Muscle of leg (tissue), 11 donors: ENCODE results near the gene CCDC9. TPM values are rescaled to one million over a fixed set of nuclear protein-coding genes. Genes with fewer than 3 reads are reported as not detected.
"Not testable (repeated sequence)": the region's sequence is repeated elsewhere in the genome, so short reads cannot be mapped to it uniquely, and the experiment has no call there.

Experiments used
- DNase-seq: peaks from one replicate; pipeline ENCODE4 v3.0.0; 2013
- H3K27ac ChIP-seq: one replicate; pipeline ENCODE4 v1.5.1; 2013; ENCODE audit warnings: mild to moderate bottlenecking, low read length, control low read depth
- H3K27me3 ChIP-seq: one replicate; pipeline ENCODE4 v1.6.1; 2013; ENCODE audit warnings: low read length; ENCODE audit not compliant: control insufficient read depth, insufficient read depth
- H3K36me3 ChIP-seq: one replicate; pipeline ENCODE4 v1.6.1; 2013; ENCODE audit warnings: low read length; ENCODE audit not compliant: control insufficient read depth, insufficient read depth
- H3K4me1 ChIP-seq: one replicate; pipeline ENCODE4 v1.6.1; 2013; ENCODE audit warnings: low read length; ENCODE audit not compliant: control insufficient read depth, insufficient read depth
- H3K4me3 ChIP-seq: one replicate; pipeline ENCODE4 v1.5.1; 2013; ENCODE audit warnings: low read length, control low read depth
- H3K9me3 ChIP-seq: replicated peaks from 2 replicates; pipeline ENCODE4 v1.6.1; 2013; ENCODE audit warnings: low read depth, low read length; ENCODE audit not compliant: control insufficient read depth
- WGBS: methylation state at CpG from one replicate; pipeline ENCODE4 v1.1.5; 2013; ENCODE audit warnings: missing lambda C conversion rate; ENCODE audit not compliant: insufficient coverage; 5-methylcytosine and 5-hydroxymethylcytosine counted together
- polyA plus RNA-seq, 8 donors: library from polyadenylated mRNA; unstranded; fragments of 120-200 nt; gene quantifications; one replicate each; pipeline versions ENCODE4 v1.2.1 to v1.2.3, GENCODE V29; 2013; ENCODE audit warnings: inconsistent platforms in 1 of 8, low replicate concordance in 1 of 8; ENCODE audit not compliant: insufficient read length in 8 of 8, insufficient read depth in 1 of 8
- total RNA-seq: library from RNA; stranded (reverse); fragments of 120-200 nt; gene quantifications from one replicate; pipeline ENCODE4 v1.2.4, GENCODE V29; 2013

CCDC9 gene
- total and polyA plus RNA-seq, 9 donors = 7.1 to 28.2 (median 22.0) TPM

- DNase-seq = peak; percentile 85
- H3K9me3 ChIP-seq = no peaks in the 10 kb centered on the region
- H3K27me3 ChIP-seq = peaks cover 12% of the 10 kb centered on the region
- no peaks in the 10 kb centered on the region for H3K36me3 ChIP-seq
- 57% methylated on average over 7 of the region's 25 CpGs for WGBS
- no peak overlapping the region for H3K27ac ChIP-seq
- peaks cover 15% of the 10 kb centered on the region for H3K4me1 ChIP-seq
- no peak overlapping the region for H3K4me3 ChIP-seq
Observed at GRCh38 chr19:47247308-47247990, 8.9 kb upstream of the CCDC9 start.

DNA sequence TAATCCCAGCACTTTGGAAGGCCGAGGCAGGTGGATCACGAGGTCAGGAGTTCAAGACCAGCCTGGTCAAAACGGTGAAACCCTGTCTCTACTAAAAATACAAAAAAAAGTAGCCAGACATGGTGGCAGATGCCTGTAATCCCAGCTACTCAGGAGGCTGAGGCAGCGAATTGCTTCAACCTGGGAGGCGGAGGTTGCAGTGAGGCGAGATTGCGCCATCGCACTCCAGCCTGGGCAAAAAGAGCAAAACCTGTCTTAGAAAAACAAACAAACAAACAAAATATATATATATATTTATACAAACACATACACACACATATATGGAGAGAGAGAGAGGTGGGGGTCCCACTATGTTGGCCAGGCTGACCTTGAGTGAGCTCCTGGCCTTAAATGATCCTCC, 3.3 kb upstream of the CCDC9 start:
- H3K4me3 ChIP-seq, H3K27me3 ChIP-seq, H3K27ac ChIP-seq, DNase-seq, H3K36me3 ChIP-seq, H3K9me3 ChIP-seq: not testable (repeated sequence)
- peaks cover 13% of the 10 kb centered on the region for H3K4me1 ChIP-seq
- WGBS = 93% methylated on average over 3 of the region's 8 CpGs

- DNase-seq = no peak
- Histone ChIP-seq H3K4me3 (no peak overlapping the region), H3K9me3 (no peaks in the 10 kb centered on the region), H3K27me3 (no peaks in the 10 kb centered on the region), H3K27ac (no peak overlapping the region), H3K4me1 (peaks cover 18% of the 10 kb centered on the region), H3K36me3 (peaks cover 5% of the 10 kb centered on the region)
- WGBS = 62% methylated on average over 2 of the region's 3 CpGs
Observed at GRCh38 chr19:47253467-47253881, 2.9 kb upstream of the CCDC9 start.

- Histone ChIP-seq H3K27ac (no peak overlapping the region), H3K4me3 (no peak overlapping the region), H3K9me3 (no peaks in the 10 kb centered on the region), H3K4me1 (peaks cover 23% of the 10 kb centered on the region), H3K27me3 (no peaks in the 10 kb centered on the region), H3K36me3 (peaks cover 10% of the 10 kb centered on the region)
- DNase-seq = no peak
- no CpG with 5 or more reads among the region's 5 CpGs for WGBS
Observed at GRCh38 chr19:47253970-47254369, 2.4 kb upstream of the CCDC9 start.

- H3K4me1 ChIP-seq = peaks cover 23% of the 10 kb centered on the region
- under 1% methylated on average over 42 of the region's 52 CpGs for WGBS
- no peaks in the 10 kb centered on the region for H3K27me3 ChIP-seq
- H3K4me3 ChIP-seq = peak overlapping the region; percentile 84
- H3K36me3 ChIP-seq = peaks cover 36% of the 10 kb centered on the region
- H3K27ac ChIP-seq = peak overlapping the region; percentile 100
- H3K9me3 ChIP-seq = no peaks in the 10 kb centered on the region
- DNase-seq = peak; percentile 99
Observed at GRCh38 chr19:47256693-47257410, 527 bp downstream of the CCDC9 start.

DNA sequence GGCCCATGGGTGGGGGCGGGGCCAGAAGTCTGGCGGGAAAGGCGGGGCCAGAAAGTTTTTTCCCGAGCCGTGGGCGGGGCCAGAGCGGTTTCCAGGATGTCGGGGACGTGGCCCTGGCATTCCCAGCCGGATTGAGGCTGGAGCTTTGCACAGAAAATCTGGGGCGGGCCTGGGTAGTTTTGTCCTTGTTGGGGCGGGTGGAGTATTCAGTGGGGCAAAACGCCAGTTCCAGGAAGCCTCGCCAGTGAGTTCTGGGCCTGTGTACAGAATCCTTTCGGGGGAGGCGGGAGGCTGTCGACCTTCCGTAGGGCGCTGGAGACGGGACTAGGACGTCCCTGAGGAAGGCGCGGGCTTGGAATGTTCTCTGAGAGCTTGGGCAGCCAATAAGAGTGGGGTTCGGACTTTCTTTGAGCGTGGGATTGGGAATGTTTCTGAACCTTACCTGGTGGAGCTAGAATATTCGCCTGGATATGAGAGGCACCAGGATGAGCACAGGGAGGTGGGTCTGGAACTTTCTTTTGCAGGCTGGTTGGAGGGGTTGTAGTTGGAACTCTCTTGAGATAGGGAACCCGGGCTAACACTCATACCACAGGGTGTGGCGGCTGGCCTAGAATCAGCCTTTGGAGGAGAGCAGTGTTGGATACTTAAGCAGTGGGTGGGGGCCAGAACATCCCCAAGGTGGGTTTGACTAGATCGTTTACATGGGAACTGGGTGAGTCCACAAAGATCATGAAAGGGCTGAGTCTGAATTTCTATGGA, 1.3 kb downstream of the CCDC9 start:
- Histone ChIP-seq H3K4me1 (peaks cover 23% of the 10 kb centered on the region), H3K9me3 (no peaks in the 10 kb centered on the region), H3K27ac (peak overlapping the region; percentile 100), H3K36me3 (peaks cover 40% of the 10 kb centered on the region), H3K4me3 (peak overlapping the region; percentile 84), H3K27me3 (no peaks in the 10 kb centered on the region)
- no peak for DNase-seq
- 1% methylated on average over 27 of the region's 29 CpGs for WGBS

- WGBS = no CpG with 5 or more reads among the region's 9 CpGs
- Histone ChIP-seq H3K27me3 (no peaks in the 10 kb centered on the region), H3K27ac (peak overlapping the region; percentile 100), H3K36me3 (peaks cover 48% of the 10 kb centered on the region), H3K9me3 (no peaks in the 10 kb centered on the region), H3K4me3 (peak overlapping the region; percentile 84), H3K4me1 (peaks cover 23% of the 10 kb centered on the region)
- no peak for DNase-seq
Observed at GRCh38 chr19:47258434-47258833, 2.1 kb downstream of the CCDC9 start.

DNA sequence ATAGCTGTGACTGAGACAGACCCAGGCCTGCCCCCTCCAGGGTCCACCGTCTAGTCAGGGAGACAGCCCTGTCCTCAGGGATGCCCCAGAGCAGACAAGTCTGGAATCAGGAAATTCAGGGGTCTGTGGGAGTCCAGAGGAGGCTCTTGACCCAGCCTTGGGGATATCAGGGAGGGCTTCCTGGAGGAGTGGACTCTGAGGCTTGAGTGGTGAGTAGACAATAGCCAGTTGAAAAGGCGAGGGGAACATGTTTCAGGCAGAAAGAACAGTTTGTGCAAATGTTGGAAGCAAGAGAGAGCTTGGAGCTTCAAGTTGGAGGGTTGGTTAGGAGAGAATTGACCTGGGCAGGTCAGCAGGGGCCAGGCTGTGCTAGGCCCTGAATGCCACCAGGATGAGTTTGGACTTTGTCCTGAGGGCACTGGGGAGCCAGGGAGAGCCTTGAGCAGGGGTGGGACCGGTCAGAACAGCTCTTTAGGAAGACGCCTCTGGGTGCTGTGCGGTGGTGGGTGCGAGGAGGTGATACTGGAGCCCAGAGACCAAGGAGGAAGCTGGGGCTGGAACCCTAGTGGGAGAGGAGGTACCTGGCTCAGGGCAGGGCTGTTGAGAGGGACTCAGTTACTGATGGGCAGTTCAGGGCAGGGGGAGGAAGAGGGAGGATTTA, 2.7 kb downstream of the CCDC9 start:
- Histone ChIP-seq H3K4me1 (peaks cover 23% of the 10 kb centered on the region), H3K27ac (no peak overlapping the region), H3K4me3 (no peak overlapping the region), H3K9me3 (no peaks in the 10 kb centered on the region), H3K27me3 (no peaks in the 10 kb centered on the region), H3K36me3 (peaks cover 49% of the 10 kb centered on the region)
- 90% methylated on average over 6 of the region's 6 CpGs for WGBS
- DNase-seq = no peak

DNA sequence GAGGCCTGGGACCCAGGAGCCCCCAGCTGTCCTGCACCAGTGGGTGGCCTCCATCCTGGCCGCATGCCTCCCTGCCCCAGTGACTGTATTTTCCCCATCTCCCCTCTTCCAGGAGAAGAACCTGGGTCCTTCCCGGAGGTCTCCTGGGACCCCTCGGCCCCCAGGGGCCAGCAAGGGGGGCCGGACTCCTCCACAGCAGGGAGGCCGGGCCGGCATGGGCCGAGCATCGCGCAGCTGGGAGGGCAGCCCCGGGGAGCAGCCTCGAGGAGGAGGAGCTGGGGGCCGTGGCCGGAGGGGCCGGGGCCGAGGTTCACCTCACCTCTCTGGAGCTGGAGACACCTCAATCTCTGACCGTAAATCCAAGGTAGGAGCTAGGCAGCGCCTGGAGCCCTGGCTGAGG, 4.2 kb downstream of the CCDC9 start:
- Histone ChIP-seq H3K4me1 (peaks cover 22% of the 10 kb centered on the region), H3K4me3 (no peak overlapping the region), H3K9me3 (no peaks in the 10 kb centered on the region), H3K27ac (no peak overlapping the region), H3K27me3 (no peaks in the 10 kb centered on the region), H3K36me3 (peaks cover 63% of the 10 kb centered on the region)
- WGBS = 90% methylated on average over 16 of the region's 17 CpGs
- no peak for DNase-seq
